Measurements from ENCODE around the gene TULP4.

The TULP4 gene

GRCh38 chr6:158327211-158327610, 14.9 kb downstream of the TULP4 start:
- ChIA-PET CTCF (interaction anchor here (0.7 to 0.9 kb wide), 3 partner anchors 48 to 293 kb away, joined by 3 to 4 read pairs (median 3); no protein-coding TSS in a partner anchor), POLR2A (no interaction called here)
- no peaks in the 10 kb centered on the region; the same call in 1 of the 2 replicates for H3K9me3 ChIP-seq (ENCODE audit: control insufficient read depth, insufficient read depth, low read depth, low read length)
- TF ChIP-seq ZBTB20 (tag by site-specific recombination; IDR thresholded peaks at IDR 0.05), result no peak
- TF ChIP-seq IKZF3 (tag by site-specific recombination; IDR thresholded peaks at IDR 0.05), result no peak
- TF ChIP-seq ZNF433 (tag by site-specific recombination; IDR thresholded peaks at IDR 0.05; ENCODE audit: low read depth), result no peak
- H3K36me3 ChIP-seq (ENCODE audit: control insufficient read depth in 2 of 2, insufficient read depth in 1 of 2, low read length in 2 of 2), result peaks cover 0 to under 1% of the 10 kb centered on the region in 2 experiments; a peak in 1 of 3 replicates
- no peak overlapping the region for H3K4me3 ChIP-seq (ENCODE audit: low read depth, low read length)
- no peak overlapping the region for H3K27ac ChIP-seq (ENCODE audit: extremely low read depth, low read depth, low read length)
- peaks cover 14% of the 10 kb centered on the region for H3K4me1 ChIP-seq (ENCODE audit: control insufficient read depth, insufficient read depth, low read length)

- POLR2A ChIA-PET, result no interaction called here
Measured at GRCh38 chr6:158328952-158329351, 16.7 kb downstream of the TULP4 start.

GRCh38 chr6:158329531-158329930, 17.3 kb downstream of the TULP4 start:
- H3K36me3 ChIP-seq (ENCODE audit: control insufficient read depth in 2 of 2, insufficient read depth in 1 of 2, low read length in 2 of 2), result peaks cover 0 to 9% of the 10 kb centered on the region in 2 experiments; a peak in 1 of 3 replicates
- ChIA-PET CTCF (interaction anchor here (0.7 kb wide), 1 partner anchor 58 kb away, joined by 4 read pairs; no protein-coding TSS in a partner anchor), POLR2A (no interaction called here)
- H3K4me1 ChIP-seq (ENCODE audit: control insufficient read depth, insufficient read depth, low read length), result no peaks in the 10 kb centered on the region
- H3K9me3 ChIP-seq (ENCODE audit: control insufficient read depth, insufficient read depth, low read depth, low read length), result no peaks in the 10 kb centered on the region; the same call in 1 of the 2 replicates
- no peak overlapping the region for H3K4me3 ChIP-seq (ENCODE audit: low read depth, low read length)
- H3K27ac ChIP-seq (ENCODE audit: extremely low read depth, low read depth, low read length), result no peak overlapping the region
- no peak for TF ChIP-seq ZNF362 (tag by site-specific recombination; IDR thresholded peaks at IDR 0.05)
- TF ChIP-seq ZBTB8A (tag by site-specific recombination; IDR thresholded peaks at IDR 0.05), result no peak
- TF ChIP-seq EGR2 (tag by site-specific recombination; IDR thresholded peaks at IDR 0.05; ENCODE audit: low read depth), result no peak
- no peak for TF ChIP-seq ZNF654 (tag by site-specific recombination; IDR thresholded peaks at IDR 0.05; ENCODE audit: low read depth)
- no peak for TF ChIP-seq ZSCAN18 (tag by site-specific recombination; IDR thresholded peaks at IDR 0.05)
- TF ChIP-seq ZNF555 (tag by site-specific recombination; conservative IDR thresholded peaks at IDR 0.05), result no peak
- no peak for TF ChIP-seq ZNF704 (tag by site-specific recombination; IDR thresholded peaks at IDR 0.05)
- TF ChIP-seq ZNF19 (tag by site-specific recombination; IDR thresholded peaks at IDR 0.05; ENCODE audit: low read depth), result no peak
- TF ChIP-seq YY2 (tag by site-specific recombination; IDR thresholded peaks at IDR 0.05), result no peak
- no peak for TF ChIP-seq ZNF777 (tag by site-specific recombination; IDR thresholded peaks at IDR 0.05; ENCODE audit: borderline replicate concordance)
- no peak for TF ChIP-seq ZNF211 (tag by site-specific recombination; IDR thresholded peaks at IDR 0.05; ENCODE audit: low read depth)
- no peak for TF ChIP-seq ZNF473 (tag by site-specific recombination; IDR thresholded peaks at IDR 0.05)
- no peak for TF ChIP-seq ZNF335 (tag by site-specific recombination; conservative IDR thresholded peaks at IDR 0.05)

More at GRCh38 chr6:158328952-158329351, 16.7 kb downstream of the TULP4 start:
- H3K4me1 ChIP-seq (ENCODE audit: control insufficient read depth, insufficient read depth, low read length), result no peaks in the 10 kb centered on the region
- CTCF ChIA-PET, result interaction anchor here (0.7 kb wide), 1 partner anchor 59 kb away, joined by 4 read pairs; no protein-coding TSS in a partner anchor
- H3K9me3 ChIP-seq (ENCODE audit: control insufficient read depth, insufficient read depth, low read depth, low read length), result no peaks in the 10 kb centered on the region; the same call in 1 of the 2 replicates
- no peak overlapping the region for H3K27ac ChIP-seq (ENCODE audit: extremely low read depth, low read depth, low read length)
- peaks cover 0 to 8% of the 10 kb centered on the region in 2 experiments; a peak in 1 of 3 replicates for H3K36me3 ChIP-seq (ENCODE audit: control insufficient read depth in 2 of 2, insufficient read depth in 1 of 2, low read length in 2 of 2)
- TF ChIP-seq ZFP69B (tag by site-specific recombination; IDR thresholded peaks at IDR 0.05) (no peak), MZF1 (tag by site-specific recombination; IDR thresholded peaks at IDR 0.05; ENCODE audit: borderline replicate concordance) (no peak), ZSCAN30 (tag by site-specific recombination; IDR thresholded peaks at IDR 0.05) (no peak), ZNF561 (tag by site-specific recombination; IDR thresholded peaks at IDR 0.05; ENCODE audit: borderline replicate concordance) (no peak), ZNF660 (tag by site-specific recombination; IDR thresholded peaks at IDR 0.05) (no peak), ZNF394 (tag by site-specific recombination; IDR thresholded peaks at IDR 0.05; ENCODE audit: borderline replicate concordance) (no peak), ZNF610 (tag by site-specific recombination; IDR thresholded peaks at IDR 0.05; ENCODE audit: borderline replicate concordance) (no peak), HIC1 (tag by site-specific recombination; IDR thresholded peaks at IDR 0.05) (no peak), ZNF560 (tag by site-specific recombination; IDR thresholded peaks at IDR 0.05; ENCODE audit: borderline replicate concordance) (no peak), ZBTB17 (tag by site-specific recombination; IDR thresholded peaks at IDR 0.05) (no peak), ZFP37 (tag by site-specific recombination; IDR thresholded peaks at IDR 0.05) (no peak), ZNF433 (tag by site-specific recombination; IDR thresholded peaks at IDR 0.05; ENCODE audit: low read depth) (no peak), ZNF335 (tag by site-specific recombination; conservative IDR thresholded peaks at IDR 0.05) (no peak), ZNF202 (tag by site-specific recombination; IDR thresholded peaks at IDR 0.05; ENCODE audit: borderline replicate concordance) (no peak), ZNF473 (tag by site-specific recombination; IDR thresholded peaks at IDR 0.05) (no peak), FEZF1 (tag by site-specific recombination; IDR thresholded peaks at IDR 0.05) (no peak)
- no peak overlapping the region for H3K4me3 ChIP-seq (ENCODE audit: low read depth, low read length)

All from HEK293 (cell line).